Measurements from ENCODE around the gene CADM1.

The CADM1 gene

GRCh38 chr11:115148691-115149090 lies 355.5 kb downstream of the CADM1 start:
- Histone ChIP-seq H3K36me3 (ENCODE audit: low read depth) (no peaks in the 10 kb centered on the region), H3K4me1 (ENCODE audit: insufficient read depth, poor library complexity, severe bottlenecking) (peaks cover 11% of the 10 kb centered on the region), H3K27ac (ENCODE audit: poor library complexity, severe bottlenecking) (no peak overlapping the region), H3K27me3 (ENCODE audit: insufficient read depth, poor library complexity, severe bottlenecking) (no peaks in the 10 kb centered on the region), H3K9me3 (ENCODE audit: severe bottlenecking) (no peaks in the 10 kb centered on the region), H3K4me3 (ENCODE audit: severe bottlenecking) (no peak overlapping the region)
- ATAC-seq (ENCODE audit: low read depth) (no peak), DNase-seq (ENCODE audit: low spot score) (no peak)
- TF ChIP-seq CTCF (IDR thresholded peaks at IDR 0.05; ENCODE audit: poor library complexity, severe bottlenecking) = no peak

- ATAC-seq (ENCODE audit: low read depth) = no peak
- TF ChIP-seq CTCF (IDR thresholded peaks at IDR 0.05; ENCODE audit: poor library complexity, severe bottlenecking) = no peak
- Histone ChIP-seq H3K36me3 (ENCODE audit: low read depth) (no peaks in the 10 kb centered on the region), H3K9me3 (ENCODE audit: severe bottlenecking) (no peaks in the 10 kb centered on the region), H3K27ac (ENCODE audit: poor library complexity, severe bottlenecking) (no peak overlapping the region), H3K4me3 (ENCODE audit: severe bottlenecking) (no peak overlapping the region), H3K27me3 (ENCODE audit: insufficient read depth, poor library complexity, severe bottlenecking) (no peaks in the 10 kb centered on the region), H3K4me1 (ENCODE audit: insufficient read depth, poor library complexity, severe bottlenecking) (peaks cover 5% of the 10 kb centered on the region)
- DNase-seq (ENCODE audit: low spot score) = no peak
Observed at GRCh38 chr11:115148101-115148500, 356.1 kb downstream of the CADM1 start.

GRCh38 chr11:115147243-115147807 lies 356.9 kb downstream of the CADM1 start:
- no peaks in the 10 kb centered on the region for H3K9me3 ChIP-seq (ENCODE audit: severe bottlenecking)
- ATAC-seq (ENCODE audit: low read depth) (no peak), DNase-seq (ENCODE audit: low spot score) (no peak)
- H3K27me3 ChIP-seq (ENCODE audit: insufficient read depth, poor library complexity, severe bottlenecking) = no peaks in the 10 kb centered on the region
- no peaks in the 10 kb centered on the region for H3K4me1 ChIP-seq (ENCODE audit: insufficient read depth, poor library complexity, severe bottlenecking)
- no peak overlapping the region for H3K4me3 ChIP-seq (ENCODE audit: severe bottlenecking)
- no peak overlapping the region for H3K27ac ChIP-seq (ENCODE audit: poor library complexity, severe bottlenecking)
- no peaks in the 10 kb centered on the region for H3K36me3 ChIP-seq (ENCODE audit: low read depth)
- TF ChIP-seq CTCF (IDR thresholded peaks at IDR 0.05; ENCODE audit: poor library complexity, severe bottlenecking) = no peak

- Histone ChIP-seq H3K4me3 (ENCODE audit: severe bottlenecking) (no peak overlapping the region), H3K27ac (ENCODE audit: poor library complexity, severe bottlenecking) (no peak overlapping the region), H3K4me1 (ENCODE audit: insufficient read depth, poor library complexity, severe bottlenecking) (no peaks in the 10 kb centered on the region), H3K36me3 (ENCODE audit: low read depth) (no peaks in the 10 kb centered on the region), H3K9me3 (ENCODE audit: severe bottlenecking) (no peaks in the 10 kb centered on the region), H3K27me3 (ENCODE audit: insufficient read depth, poor library complexity, severe bottlenecking) (no peaks in the 10 kb centered on the region)
- no peak for DNase-seq (ENCODE audit: low spot score)
- TF ChIP-seq CTCF (IDR thresholded peaks at IDR 0.05; ENCODE audit: poor library complexity, severe bottlenecking) = no peak
- no peak for ATAC-seq (ENCODE audit: low read depth)
Observed at GRCh38 chr11:115146425-115146824, 357.8 kb downstream of the CADM1 start.

- H3K4me3 ChIP-seq (ENCODE audit: severe bottlenecking) = no peak overlapping the region
- H3K27me3 ChIP-seq (ENCODE audit: insufficient read depth, poor library complexity, severe bottlenecking) = no peaks in the 10 kb centered on the region
- DNase-seq (ENCODE audit: low spot score) (no peak), ATAC-seq (ENCODE audit: low read depth) (no peak)
- no peaks in the 10 kb centered on the region for H3K36me3 ChIP-seq (ENCODE audit: low read depth)
- H3K4me1 ChIP-seq (ENCODE audit: insufficient read depth, poor library complexity, severe bottlenecking) = no peaks in the 10 kb centered on the region
- TF ChIP-seq CTCF (IDR thresholded peaks at IDR 0.05; ENCODE audit: poor library complexity, severe bottlenecking) = no peak
- no peaks in the 10 kb centered on the region for H3K9me3 ChIP-seq (ENCODE audit: severe bottlenecking)
- no peak overlapping the region for H3K27ac ChIP-seq (ENCODE audit: poor library complexity, severe bottlenecking)
Observed at GRCh38 chr11:115145324-115145723, 358.9 kb downstream of the CADM1 start.

Data from RWPE2 (cell line).